ENCODE measurements around the gene ANKRD20A1. TPM values are rescaled to one million over a fixed set of nuclear protein-coding genes. Genes with fewer than 3 reads are reported as not detected.
"Not testable (repeated sequence)": the region's sequence is repeated elsewhere in the genome, so short reads cannot be mapped to it uniquely, and the experiment has no call there.

The ANKRD20A1 gene
- not detected for polyA plus RNA-seq (2012; ENCODE audit: insufficient read length, low read depth)

DNA sequence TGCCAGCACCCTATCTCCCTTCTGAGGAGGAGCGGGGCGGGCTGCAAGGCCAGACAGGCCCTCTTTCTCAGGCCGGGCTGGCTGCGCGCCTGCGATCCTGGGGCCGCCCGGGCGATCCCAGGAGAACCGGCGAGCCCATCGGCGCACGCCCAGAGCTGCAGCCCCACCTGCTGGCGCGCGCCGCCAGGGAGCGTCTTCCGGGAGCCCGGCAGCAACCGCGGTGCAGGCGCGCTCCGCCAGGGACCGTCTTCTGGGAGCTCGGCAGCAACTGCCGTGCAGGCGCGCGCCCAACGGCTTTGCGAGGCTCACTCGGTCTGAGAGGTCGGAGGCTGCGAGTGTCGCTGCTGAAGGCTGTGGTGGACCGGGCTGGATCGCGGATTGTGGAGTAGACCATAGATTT lies at the start of gene ANKRD20A1:
TSS of gene ANKRD20A1 (plus strand) at position 61 of the 400 bp plus-strand sequence. CDS start 496 bp downstream, outside the sequence.
- TF ChIP-seq SIN3A (IDR thresholded peaks at IDR 0.05; ENCODE audit: borderline replicate concordance, insufficient read depth, low read length); POLR2AphosphoS5 (IDR thresholded peaks at IDR 0.05; ENCODE audit: low read depth, low read length); FOXP2 (optimal IDR thresholded peaks at IDR 0.05; ENCODE audit: borderline replicate concordance, extremely low read depth, extremely low read length, insufficient read depth): not testable (repeated sequence)
